ENCODE results near the gene USP24. TPM values are rescaled to one million over a fixed set of nuclear protein-coding genes. Genes with fewer than 3 reads are reported as not detected.

Gene USP24
- total RNA-seq, 1 experiment from 2014 or later, result 35.3 TPM

GRCh38 chr1:55196433-55197035 lies 18.6 kb downstream of the USP24 start:
- no peaks in the 10 kb centered on the region; the same call in 1 of the 2 replicates for H3K79me2 ChIP-seq (ENCODE audit: insufficient read depth, low read length)

More at GRCh38 chr1:55196433-55197035, 18.6 kb downstream of the USP24 start:
- no peaks in the 10 kb centered on the region for H3K27me3 ChIP-seq (ENCODE audit: insufficient read depth, low read length)
- DNase-seq, result no peak
- no peak for TF ChIP-seq CTCF (conservative IDR thresholded peaks at IDR 0.05)
- no peak overlapping the region for H2BK5ac ChIP-seq (ENCODE audit: insufficient read length, low read length)
- H3K9me3 Mint-ChIP-seq, result peaks cover 5 to 8% of the 10 kb centered on the region in 2 experiments; a peak in 4 of 5 replicates
- H3K36me3 Mint-ChIP-seq (ENCODE audit: insufficient read depth in 1 of 3, low read depth in 3 of 3), result peaks cover 12 to 24% (median 17%) of the 10 kb centered on the region in 3 experiments
- H4K8ac ChIP-seq (replicated peaks; ENCODE audit: insufficient read length, low read depth, low read length), result no peak overlapping the region
- H3K4ac ChIP-seq (ENCODE audit: low read depth, low read length), result no peak overlapping the region
- H3K18ac ChIP-seq (ENCODE audit: insufficient read length, low read depth, low read length), result no peak overlapping the region
- no peak overlapping the region for H3K9ac ChIP-seq (ENCODE audit: extremely low read depth, insufficient read length, low read length)
- H3K4me1 Mint-ChIP-seq, result peaks cover 25% of the 10 kb centered on the region in 2 experiments
- H3K14ac ChIP-seq (ENCODE audit: insufficient read depth, low read length), result no peak overlapping the region
- H2BK12ac ChIP-seq (ENCODE audit: insufficient read length, low read depth, low read length), result no peak overlapping the region
- no peak overlapping the region for H3K4me2 ChIP-seq (ENCODE audit: insufficient read depth, insufficient read length, low read length)
- no peak overlapping the region for H3K4me3 Mint-ChIP-seq
- no peak overlapping the region for H2BK20ac ChIP-seq (ENCODE audit: low read depth, low read length, poor library complexity, severe bottlenecking)
- no peak overlapping the region for H4K91ac ChIP-seq (ENCODE audit: insufficient read length, low read depth, low read length)
- no peaks in the 10 kb centered on the region; the same call in 1 of the 2 replicates for H3K4me1 ChIP-seq (ENCODE audit: insufficient read depth, low read length)
- H3K27ac Mint-ChIP-seq, result no peak overlapping the region
- H3K56ac ChIP-seq (ENCODE audit: insufficient read length, low read depth, low read length), result no peak overlapping the region
- no peaks in the 10 kb centered on the region for H3K79me1 ChIP-seq (ENCODE audit: insufficient read depth, low read depth, low read length, poor library complexity, severe bottlenecking)
- no peak overlapping the region for H4K5ac ChIP-seq (ENCODE audit: insufficient read length, low read depth, low read length)
- no peak overlapping the region for H3K23ac ChIP-seq (ENCODE audit: insufficient read length, low read depth, low read length)
- no peaks in the 10 kb centered on the region for H3K27me3 Mint-ChIP-seq (ENCODE audit: low read depth)
- no peak overlapping the region for H2BK15ac ChIP-seq (ENCODE audit: low read depth, low read length)
- H3K23me2 ChIP-seq (ENCODE audit: insufficient read length, low read depth, low read length, poor library complexity, severe bottlenecking), result no peaks in the 10 kb centered on the region
- no peaks in the 10 kb centered on the region for H4K20me1 ChIP-seq (ENCODE audit: control insufficient read depth, insufficient read depth, insufficient read length)
- no peak overlapping the region for H2AK5ac ChIP-seq (ENCODE audit: insufficient read length, low read length)
- H3K9me3 ChIP-seq (ENCODE audit: control insufficient read depth, low read depth, low read length), result no peaks in the 10 kb centered on the region
- no peak overlapping the region for H2BK120ac ChIP-seq (ENCODE audit: low read depth, low read length, poor library complexity, severe bottlenecking)
- no CpG with 5 or more reads among the region's 5 CpGs for WGBS (ENCODE audit: extremely low coverage, insufficient read length, low lambda C conversion rate)
- H3T11ph ChIP-seq (ENCODE audit: low read length), result no peak overlapping the region
- no peak overlapping the region for H3K27ac ChIP-seq (ENCODE audit: insufficient read length, low read depth, low read length)
- H2AFZ ChIP-seq (ENCODE audit: low read length), result no peak overlapping the region

All from H9 (cell line).